Skin epidermis (tissue), 12 donors: ENCODE data around the gene ARNT2.
A peak's percentile ranks its signal among the peaks of the same experiment; 100 is the strongest.

Experiments used
- H3K27ac ChIP-seq, 21 experiments: fragments of 200-600 bp; sonication (generic) in 11 of 21; one replicate each; pipeline ENCODE4 v1.5.0; 2020; ENCODE audit warnings: mild to moderate bottlenecking in 3 of 21, inconsistent platforms in 2 of 21, moderate library complexity in 2 of 21
- H3K4me3 ChIP-seq, 7 experiments: fragments of 200-600 bp; sonication (generic) in 2 of 7; one replicate each; pipeline ENCODE4 v1.5.0; 2020; ENCODE audit warnings: inconsistent platforms in 2 of 7, mild to moderate bottlenecking in 2 of 7, moderate library complexity in 1 of 7

Gene ARNT2

GRCh38 chr15:80561500-80561899, 157.3 kb downstream of the ARNT2 start:
- Histone ChIP-seq H3K4me3 (no peak overlapping the region), H3K27ac (no peak overlapping the region)

DNA sequence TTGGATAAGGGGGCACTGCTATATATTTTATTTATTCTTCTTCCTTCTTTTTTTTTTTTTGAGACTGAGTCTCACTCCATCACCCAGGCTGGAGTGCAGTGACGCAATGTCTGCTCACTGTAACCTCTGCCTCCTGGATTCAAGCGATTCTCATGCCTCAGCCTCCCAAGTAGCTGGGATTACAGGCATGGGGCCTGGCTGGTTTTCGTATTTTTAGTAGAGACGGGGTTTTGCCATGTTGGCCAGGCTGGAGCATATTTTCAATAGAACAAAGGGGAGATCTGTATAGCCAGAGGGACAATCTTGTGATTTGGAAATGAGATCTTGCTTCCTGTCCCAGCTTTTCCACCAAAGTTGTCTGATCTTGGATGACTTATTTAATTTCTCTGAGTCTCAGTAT, 157.9 kb downstream of the ARNT2 start:
- H3K4me3 ChIP-seq: no peak overlapping the region
- H3K27ac ChIP-seq: no peak overlapping the region

- H3K4me3 ChIP-seq: no peak overlapping the region
- no peak overlapping the region for H3K27ac ChIP-seq
These were observed 158.7 kb downstream of the ARNT2 start for GRCh38 chr15:80562846-80563245.

DNA sequence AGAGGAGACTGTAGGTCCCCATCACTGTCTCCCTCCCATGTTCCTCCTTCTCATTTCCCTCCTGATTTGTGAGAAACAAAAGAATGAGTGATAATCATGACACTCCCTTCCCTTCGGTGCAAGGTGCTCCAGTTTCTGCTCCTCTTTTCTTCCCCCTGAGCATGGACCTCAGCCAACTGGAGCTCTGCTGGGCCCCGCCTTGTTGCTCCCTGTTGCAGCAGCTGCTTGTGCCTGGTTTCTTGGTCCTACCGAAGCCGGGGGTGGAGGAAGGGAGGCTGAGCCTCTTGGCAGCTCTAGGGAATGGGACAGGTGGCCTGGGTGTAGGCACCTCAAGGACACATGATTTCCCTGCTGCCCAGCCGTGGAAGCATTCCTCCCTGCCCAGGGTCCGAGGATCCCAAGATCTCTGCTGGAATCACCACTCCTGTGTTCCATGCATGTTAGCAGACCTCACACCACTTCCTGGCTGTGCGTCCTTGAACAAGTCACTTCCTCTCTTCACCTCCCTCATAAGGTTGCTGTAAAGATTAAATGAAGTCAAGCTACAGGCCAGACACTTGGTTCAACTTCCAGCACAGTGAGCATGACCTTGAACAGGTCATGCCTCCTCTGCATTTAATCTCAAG, 159.3 kb downstream of the ARNT2 start:
- H3K27ac ChIP-seq: no peak overlapping the region

DNA sequence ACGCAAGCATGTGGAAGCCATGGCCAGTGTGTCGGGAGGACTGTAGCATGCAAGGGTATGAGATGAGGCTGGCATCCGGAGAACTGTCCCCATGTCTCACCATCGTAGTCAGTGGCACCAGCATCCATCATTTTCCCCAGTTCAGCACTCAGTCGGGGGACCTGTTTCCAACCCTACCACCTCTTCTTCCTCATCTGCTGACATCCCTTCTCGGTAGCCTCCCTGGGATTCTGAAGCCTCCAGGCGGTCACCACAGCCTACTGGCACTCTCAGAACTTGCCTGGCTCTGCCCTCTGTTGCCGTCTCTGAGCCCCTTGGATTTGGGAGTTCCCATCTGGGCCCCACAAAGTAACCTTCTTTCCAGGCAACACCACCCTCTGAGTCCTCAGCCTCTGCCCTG, 159.9 kb downstream of the ARNT2 start:
- H3K27ac ChIP-seq: no peak overlapping the region
- H3K4me3 ChIP-seq: no peak overlapping the region

More for the DNA sequence above, 159.3 kb downstream of the ARNT2 start:
- no peak overlapping the region for H3K4me3 ChIP-seq

GRCh38 chr15:80565398-80565797, 161.2 kb downstream of the ARNT2 start:
- Histone ChIP-seq H3K27ac (no peak overlapping the region), H3K4me3 (no peak overlapping the region)

- H3K27ac ChIP-seq: no peak overlapping the region
- no peak overlapping the region for H3K4me3 ChIP-seq
These were observed 161.8 kb downstream of the ARNT2 start for GRCh38 chr15:80565988-80566387.

- no peak overlapping the region for H3K27ac ChIP-seq
- H3K4me3 ChIP-seq: no peak overlapping the region
These were observed 163.6 kb downstream of the ARNT2 start for GRCh38 chr15:80567721-80568157.

DNA sequence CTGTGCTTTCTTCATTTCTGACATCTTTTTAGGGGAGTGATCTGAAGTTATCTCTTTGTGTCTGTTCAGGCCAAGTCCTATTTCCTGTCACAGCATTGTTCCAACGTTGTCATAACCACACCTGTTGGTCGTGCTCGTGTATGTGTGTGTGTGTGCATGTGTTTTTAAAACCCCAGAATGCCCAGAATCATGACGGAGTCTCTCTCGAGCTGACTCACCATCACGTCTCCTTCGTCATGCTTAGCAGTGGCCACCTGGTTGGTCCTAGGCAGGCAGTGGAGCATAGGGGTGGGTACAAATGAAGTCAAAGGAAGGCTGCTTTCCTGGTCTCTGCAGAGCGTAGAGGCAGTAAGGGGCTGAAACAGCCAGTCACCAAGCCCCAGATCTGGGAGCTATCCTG, 164.1 kb downstream of the ARNT2 start:
- Histone ChIP-seq H3K4me3 (no peak overlapping the region), H3K27ac (no peak overlapping the region)

GRCh38 chr15:80568876-80569605, 164.9 kb downstream of the ARNT2 start:
- Histone ChIP-seq H3K27ac (no peak overlapping the region), H3K4me3 (no peak overlapping the region)

DNA sequence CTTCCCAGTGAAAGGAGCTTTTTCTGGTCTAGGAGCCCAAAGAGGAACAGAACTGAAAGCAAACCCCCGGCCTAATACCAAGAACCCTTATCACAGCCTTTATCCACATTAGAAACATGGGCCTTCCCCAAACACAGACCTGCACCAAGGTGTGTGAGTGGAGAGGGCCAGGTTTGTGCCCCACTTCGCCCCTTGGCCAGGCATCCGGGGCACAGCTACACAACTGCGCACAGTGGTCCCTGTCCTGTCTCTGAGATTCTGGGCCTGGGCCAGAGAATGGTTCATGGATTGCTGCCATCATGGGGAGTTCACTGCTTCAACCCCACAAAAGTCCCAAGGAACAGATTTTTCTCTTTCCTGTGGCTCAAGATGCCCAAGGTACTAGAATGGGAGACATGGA, 165.5 kb downstream of the ARNT2 start:
- no peak overlapping the region for H3K27ac ChIP-seq
- no peak overlapping the region for H3K4me3 ChIP-seq

GRCh38 chr15:80570553-80570952, 166.4 kb downstream of the ARNT2 start:
- no peak overlapping the region for H3K27ac ChIP-seq

GRCh38 chr15:80572337-80572736, 168.2 kb downstream of the ARNT2 start:
- Histone ChIP-seq H3K4me3 (no peak overlapping the region), H3K27ac (no peak overlapping the region)

More at GRCh38 chr15:80570553-80570952, 166.4 kb downstream of the ARNT2 start:
- no peak overlapping the region for H3K4me3 ChIP-seq

GRCh38 chr15:80573606-80574005, 169.4 kb downstream of the ARNT2 start:
- Histone ChIP-seq H3K4me3 (no peak overlapping the region), H3K27ac (no peak overlapping the region)

GRCh38 chr15:80574590-80574989, 170.4 kb downstream of the ARNT2 start:
- H3K27ac ChIP-seq: no peak overlapping the region
- no peak overlapping the region for H3K4me3 ChIP-seq

DNA sequence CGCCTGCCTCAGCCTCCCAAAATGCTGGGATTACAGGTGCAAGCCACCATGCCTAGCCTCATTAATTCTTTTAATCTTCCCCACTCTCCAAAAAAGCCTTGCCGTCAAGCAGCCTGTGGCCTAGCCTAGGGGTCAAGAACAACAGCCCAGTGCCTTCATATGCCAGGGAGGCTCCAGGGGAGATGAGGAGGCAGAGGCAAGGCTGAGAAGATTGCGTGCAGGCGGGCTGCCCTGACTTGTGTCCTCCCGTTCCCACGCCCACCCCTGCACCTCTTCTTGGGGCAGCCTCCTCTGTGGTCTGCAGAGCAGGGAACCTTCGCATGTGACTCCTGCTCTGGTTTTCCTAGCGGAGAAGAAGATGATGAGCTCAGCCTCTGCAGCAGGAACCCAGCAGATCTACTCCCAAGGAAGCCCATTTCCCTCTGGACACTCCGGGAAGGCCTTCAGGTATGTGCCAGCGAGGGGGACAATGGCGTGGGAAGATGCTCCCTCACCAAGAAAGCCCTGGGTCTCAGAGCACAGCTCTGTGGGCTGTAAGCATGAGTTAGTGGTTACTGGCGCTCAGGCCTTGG, 172.4 kb downstream of the ARNT2 start:
- no peak overlapping the region for H3K27ac ChIP-seq

GRCh38 chr15:80577552-80578205, 173.5 kb downstream of the ARNT2 start:
- H3K4me3 ChIP-seq: no peak overlapping the region
- H3K27ac ChIP-seq: no peak overlapping the region

More for the DNA sequence above, 172.4 kb downstream of the ARNT2 start:
- H3K4me3 ChIP-seq: no peak overlapping the region

- Histone ChIP-seq H3K27ac (no peak overlapping the region), H3K4me3 (no peak overlapping the region)
These were observed 174.0 kb downstream of the ARNT2 start for GRCh38 chr15:80578206-80578595.

DNA sequence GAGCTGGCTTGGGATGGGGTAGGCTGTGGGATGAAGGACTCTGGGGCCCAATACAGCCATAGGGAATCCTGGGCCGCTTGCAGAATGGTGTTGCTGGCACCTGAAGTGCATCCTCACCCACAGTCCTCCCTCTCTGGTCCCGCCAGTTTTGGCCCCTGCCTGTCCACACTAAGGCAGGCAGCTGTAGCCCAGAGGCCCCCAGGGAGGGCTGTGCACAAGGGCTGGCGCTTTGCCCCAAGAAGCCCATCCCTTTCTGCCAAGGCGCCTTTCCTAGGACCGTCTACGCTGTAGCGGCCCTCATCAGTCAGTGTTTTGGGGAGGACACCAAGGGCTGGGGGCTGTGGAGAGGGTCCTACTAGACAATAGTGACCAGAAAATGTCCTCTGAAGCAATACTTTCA, 174.7 kb downstream of the ARNT2 start:
- H3K27ac ChIP-seq: no peak overlapping the region

GRCh38 chr15:80579611-80580010, 175.4 kb downstream of the ARNT2 start:
- Histone ChIP-seq H3K4me3 (no peak overlapping the region), H3K27ac (peak overlapping the region in 1 of 21 experiments; percentile 38)

More for the DNA sequence above, 174.7 kb downstream of the ARNT2 start:
- H3K4me3 ChIP-seq: no peak overlapping the region

GRCh38 chr15:80580106-80580505, 175.9 kb downstream of the ARNT2 start:
- Histone ChIP-seq H3K4me3 (no peak overlapping the region), H3K27ac (peak overlapping the region in 2 of 21 experiments; percentile 38 to 58)
